ENCODE results near the gene ARHGAP42. TPM values are rescaled to one million over a fixed set of nuclear protein-coding genes. Genes with fewer than 3 reads are reported as not detected.

The ARHGAP42 gene
- total RNA-seq, 5 donors from 2014 or later (not counting 1 experiment from before 2014, with no cell fraction given), result 0.13 to 0.82 (median 0.49) TPM

DNA sequence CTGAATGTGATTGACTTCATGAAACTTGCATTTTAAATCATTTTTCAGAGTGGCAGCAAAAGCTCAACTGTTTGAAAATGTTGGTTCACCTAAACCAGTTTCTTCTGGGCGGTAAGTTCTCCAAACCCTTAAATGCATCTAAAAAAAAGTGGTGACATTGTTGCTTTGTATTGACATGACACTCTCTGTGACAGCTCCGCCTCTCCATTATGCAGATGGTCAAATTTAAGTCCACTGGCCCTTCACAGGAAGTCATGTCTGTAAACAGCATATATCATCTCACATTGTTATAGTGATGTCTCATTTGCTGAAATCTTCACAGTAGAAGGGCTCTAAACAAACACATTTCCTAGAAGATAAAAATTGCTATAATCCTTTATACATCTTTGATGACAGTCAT is 291.9 kb downstream of the ARHGAP42 start:
- H3K4me3 Mint-ChIP-seq, result no peak overlapping the region
- H3K27me3 Mint-ChIP-seq, result no peaks in the 10 kb centered on the region
- DNase-seq, result no peak
- CTCF ChIA-PET, result no interaction called here
- no peak for ATAC-seq (replicated peaks in 1 of 4)
- H3K36me3 Mint-ChIP-seq, result no peaks in the 10 kb centered on the region
- Histone ChIP-seq H3K27ac (ENCODE audit: low read length) (no peak overlapping the region), H3K27me3 (replicated peaks in 1 of 2; ENCODE audit: control insufficient read depth in 2 of 2, extremely low read depth in 1 of 2, insufficient read depth in 2 of 2, low read length in 1 of 2) (no peaks in the 10 kb centered on the region), H3K4me3 (ENCODE audit: control insufficient read depth in 1 of 2, extremely low read depth in 1 of 2, low read length in 1 of 2) (no peak overlapping the region), H3K9me3 (no peaks in the 10 kb centered on the region), H3K36me3 (ENCODE audit: control insufficient read depth in 2 of 2, extremely low read depth in 1 of 2, insufficient read depth in 1 of 2, low read length in 1 of 2) (no peaks in the 10 kb centered on the region), H3K4me1 (ENCODE audit: control insufficient read depth in 1 of 2, extremely low read depth in 1 of 2, insufficient read depth in 2 of 2, low read length in 2 of 2) (no peaks in the 10 kb centered on the region)
- H3K4me1 Mint-ChIP-seq, result no peaks in the 10 kb centered on the region
- no peak overlapping the region for H3K27ac Mint-ChIP-seq
- WGBS (ENCODE audit: insufficient coverage), result no CpG with 5 or more reads among the region's 2 CpGs
- POLR2A ChIA-PET, result no interaction called here
- peaks cover 3 to 10% (median 6%) of the 10 kb centered on the region in 3 donors for H3K9me3 Mint-ChIP-seq

DNA sequence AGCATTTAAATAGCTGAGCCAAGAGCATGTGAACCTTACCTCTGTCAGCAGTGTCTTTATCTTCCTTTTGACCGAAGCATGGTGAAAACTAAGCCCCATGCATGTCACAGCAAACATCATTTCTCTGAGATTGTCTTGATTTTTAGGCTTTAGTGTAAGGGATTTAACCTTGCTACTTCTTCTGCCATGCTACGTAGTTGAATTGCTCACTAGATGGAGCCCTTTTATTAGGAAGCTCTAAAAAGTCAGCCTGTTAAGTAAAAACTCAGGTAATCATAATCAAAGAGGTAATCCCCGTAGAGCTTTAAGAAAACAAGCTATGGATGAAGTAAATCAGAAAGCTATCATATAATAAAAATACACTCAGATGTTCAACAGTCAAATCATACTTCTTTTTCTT is 293.1 kb downstream of the ARHGAP42 start:
- H3K9me3 Mint-ChIP-seq, result peaks cover 2 to 10% (median 3%) of the 10 kb centered on the region in 3 donors
- no peak for ATAC-seq (replicated peaks in 1 of 4)
- no peaks in the 10 kb centered on the region for H3K9me3 ChIP-seq

DNA sequence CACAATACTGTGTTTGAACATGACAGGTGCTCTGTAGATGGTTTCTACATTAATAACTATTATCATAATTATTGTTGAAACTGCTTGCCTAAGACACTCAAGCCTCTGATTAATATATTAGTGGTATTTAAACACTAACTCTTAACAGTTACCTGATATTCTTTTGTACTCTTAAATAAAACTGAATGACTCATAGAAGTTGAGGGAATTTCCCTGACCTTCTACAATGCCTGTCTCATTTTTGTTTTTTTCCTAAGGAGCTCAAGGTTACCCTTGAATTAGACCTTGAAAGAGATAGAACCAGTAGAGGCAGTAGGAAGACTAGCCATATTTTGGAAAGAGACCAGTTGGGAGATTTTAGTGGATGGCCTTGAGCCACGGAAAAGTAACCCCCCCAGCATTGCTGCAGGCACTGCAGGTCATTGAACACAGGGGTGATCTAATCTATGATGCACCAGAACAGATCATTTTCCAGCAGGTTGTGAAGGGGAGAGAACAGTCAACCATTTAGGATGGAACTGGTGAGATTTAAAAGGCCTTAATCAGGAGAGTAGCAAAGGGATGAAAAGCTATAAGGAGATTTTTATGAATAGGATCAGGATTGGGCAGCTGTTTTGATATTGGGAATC is 294.2 kb downstream of the ARHGAP42 start:
- ChIA-PET CTCF (no interaction called here), POLR2A (no interaction called here)
- Histone ChIP-seq H3K27me3 (replicated peaks in 1 of 2; ENCODE audit: control insufficient read depth in 2 of 2, extremely low read depth in 1 of 2, insufficient read depth in 2 of 2, low read length in 1 of 2) (no peaks in the 10 kb centered on the region), H3K27ac (ENCODE audit: low read length) (no peak overlapping the region), H3K36me3 (ENCODE audit: control insufficient read depth in 2 of 2, extremely low read depth in 1 of 2, insufficient read depth in 1 of 2, low read length in 1 of 2) (no peaks in the 10 kb centered on the region), H3K9me3 (no peaks in the 10 kb centered on the region), H3K4me3 (ENCODE audit: control insufficient read depth in 1 of 2, extremely low read depth in 1 of 2, low read length in 1 of 2) (no peak overlapping the region), H3K4me1 (ENCODE audit: control insufficient read depth in 1 of 2, extremely low read depth in 1 of 2, insufficient read depth in 2 of 2, low read length in 2 of 2) (no peaks in the 10 kb centered on the region)
- DNase-seq (no peak), ATAC-seq (replicated peaks in 1 of 4) (no peak)
- Mint-ChIP-seq H3K27ac (no peak overlapping the region), H3K36me3 (no peaks in the 10 kb centered on the region), H3K4me1 (no peaks in the 10 kb centered on the region), H3K4me3 (no peak overlapping the region), H3K27me3 (no peaks in the 10 kb centered on the region), H3K9me3 (peaks cover 2 to 17% (median 9%) of the 10 kb centered on the region in 3 donors)
- WGBS (ENCODE audit: insufficient coverage), result no CpG with 5 or more reads among the region's 1 CpG

More for the DNA sequence above, 293.1 kb downstream of the ARHGAP42 start:
- no CpG with 5 or more reads among the region's 3 CpGs for WGBS (ENCODE audit: insufficient coverage)
- ChIA-PET CTCF (no interaction called here), POLR2A (interaction anchor here in 1 of 2 donors (0.6 kb wide), 1 partner anchor 938 kb away, joined by 3 read pairs; no protein-coding TSS in a partner anchor)
- no peaks in the 10 kb centered on the region for H3K4me1 ChIP-seq (ENCODE audit: control insufficient read depth in 1 of 2, extremely low read depth in 1 of 2, insufficient read depth in 2 of 2, low read length in 2 of 2)
- H3K27ac Mint-ChIP-seq, result no peak overlapping the region
- no peaks in the 10 kb centered on the region for H3K36me3 ChIP-seq (ENCODE audit: control insufficient read depth in 2 of 2, extremely low read depth in 1 of 2, insufficient read depth in 1 of 2, low read length in 1 of 2)
- H3K27me3 Mint-ChIP-seq, result no peaks in the 10 kb centered on the region
- no peak overlapping the region for H3K4me3 Mint-ChIP-seq
- H3K27me3 ChIP-seq (replicated peaks in 1 of 2; ENCODE audit: control insufficient read depth in 2 of 2, extremely low read depth in 1 of 2, insufficient read depth in 2 of 2, low read length in 1 of 2), result no peaks in the 10 kb centered on the region
- no peak overlapping the region for H3K27ac ChIP-seq (ENCODE audit: low read length)
- DNase-seq, result no peak
- no peaks in the 10 kb centered on the region for H3K4me1 Mint-ChIP-seq
- no peak overlapping the region for H3K4me3 ChIP-seq (ENCODE audit: control insufficient read depth in 1 of 2, extremely low read depth in 1 of 2, low read length in 1 of 2)
- no peaks in the 10 kb centered on the region for H3K36me3 Mint-ChIP-seq

DNA sequence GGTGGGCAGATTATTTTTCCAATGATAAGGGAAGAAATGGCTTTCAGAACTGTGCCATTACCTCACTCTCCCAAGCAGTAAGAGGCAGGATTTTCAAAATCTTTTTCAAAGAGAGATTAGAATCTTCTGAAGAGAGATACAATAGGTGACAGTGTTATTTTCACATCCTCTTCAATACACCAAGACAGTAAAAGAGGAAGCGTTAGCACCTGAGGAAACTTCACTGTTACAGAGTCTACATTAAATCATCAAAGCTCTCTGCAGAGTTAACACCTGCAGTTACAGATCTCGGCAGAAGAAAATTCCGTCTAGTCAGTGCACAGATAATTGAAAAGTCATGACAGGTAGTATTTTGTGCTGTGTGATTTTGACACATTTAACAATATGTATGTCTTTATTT is 297.6 kb downstream of the ARHGAP42 start:
- Histone ChIP-seq H3K27ac (ENCODE audit: low read length) (no peak overlapping the region), H3K27me3 (replicated peaks in 1 of 2; ENCODE audit: control insufficient read depth in 2 of 2, extremely low read depth in 1 of 2, insufficient read depth in 2 of 2, low read length in 1 of 2) (no peaks in the 10 kb centered on the region), H3K36me3 (ENCODE audit: control insufficient read depth in 2 of 2, extremely low read depth in 1 of 2, insufficient read depth in 1 of 2, low read length in 1 of 2) (no peaks in the 10 kb centered on the region), H3K4me3 (ENCODE audit: control insufficient read depth in 1 of 2, extremely low read depth in 1 of 2, low read length in 1 of 2) (no peak overlapping the region), H3K4me1 (ENCODE audit: control insufficient read depth in 1 of 2, extremely low read depth in 1 of 2, insufficient read depth in 2 of 2, low read length in 2 of 2) (no peaks in the 10 kb centered on the region), H3K9me3 (no peaks in the 10 kb centered on the region)
- Mint-ChIP-seq H3K27ac (no peak overlapping the region), H3K4me3 (no peak overlapping the region), H3K36me3 (no peaks in the 10 kb centered on the region), H3K4me1 (no peaks in the 10 kb centered on the region), H3K27me3 (no peaks in the 10 kb centered on the region), H3K9me3 (peaks cover 0 to 15% (median 7%) of the 10 kb centered on the region in 3 donors)
- no peak for ATAC-seq (replicated peaks in 1 of 4)
- CTCF ChIA-PET, result no interaction called here
- no peak for DNase-seq
- POLR2A ChIA-PET, result no interaction called here
- WGBS (ENCODE audit: insufficient coverage), result no CpG with 5 or more reads among the region's 3 CpGs

DNA sequence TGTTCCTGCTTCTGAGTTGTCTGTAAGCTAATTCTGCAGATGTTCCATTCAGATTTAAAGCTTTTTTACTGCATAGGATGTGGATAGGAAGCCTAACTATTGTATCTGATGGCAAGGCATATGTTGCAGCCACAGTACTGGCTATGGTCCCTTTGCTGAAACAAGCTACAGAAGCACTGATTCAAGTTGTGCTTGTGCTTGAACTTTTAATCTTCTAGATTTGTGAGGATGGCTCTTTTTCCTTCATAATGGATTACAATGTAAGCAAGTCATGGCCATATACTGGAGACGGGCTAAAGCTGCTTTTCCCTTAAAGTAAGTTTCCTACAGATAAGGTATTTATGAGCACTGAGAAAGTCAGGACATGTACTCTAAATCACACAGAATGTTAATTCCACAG is 303.8 kb downstream of the ARHGAP42 start:
- no peaks in the 10 kb centered on the region for H3K27me3 ChIP-seq (replicated peaks in 1 of 2; ENCODE audit: control insufficient read depth in 2 of 2, extremely low read depth in 1 of 2, insufficient read depth in 2 of 2, low read length in 1 of 2)
- CTCF ChIA-PET, result no interaction called here

DNA sequence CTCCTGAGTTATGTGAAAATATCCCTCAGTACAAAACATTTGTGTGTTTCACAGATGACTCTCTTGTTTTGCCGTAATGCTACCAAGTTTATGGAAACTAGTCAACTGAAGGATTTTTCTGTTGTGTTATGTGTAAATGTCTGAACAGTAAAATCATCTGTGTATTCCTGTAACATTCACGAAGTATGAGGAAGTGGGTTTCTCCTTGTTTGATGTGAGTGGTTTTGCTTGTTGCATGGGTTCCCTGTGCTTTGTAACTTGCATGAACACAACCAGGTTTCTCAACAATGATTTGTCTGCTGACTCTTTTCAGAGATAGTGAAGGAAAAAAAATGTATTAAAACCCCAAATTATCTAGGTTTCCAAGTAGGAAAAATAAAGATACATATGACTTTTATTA is 304.5 kb downstream of the ARHGAP42 start:
- no peak overlapping the region for H3K27ac ChIP-seq (ENCODE audit: low read length)
- Mint-ChIP-seq H3K9me3 (no peaks in the 10 kb centered on the region), H3K4me1 (no peaks in the 10 kb centered on the region), H3K27me3 (no peaks in the 10 kb centered on the region), H3K4me3 (no peak overlapping the region), H3K27ac (no peak overlapping the region), H3K36me3 (no peaks in the 10 kb centered on the region)
- DNase-seq (no peak), ATAC-seq (replicated peaks in 1 of 4) (no peak)
- no peaks in the 10 kb centered on the region for H3K27me3 ChIP-seq (replicated peaks in 1 of 2; ENCODE audit: control insufficient read depth in 2 of 2, extremely low read depth in 1 of 2, insufficient read depth in 2 of 2, low read length in 1 of 2)
- WGBS (ENCODE audit: insufficient coverage), result no CpG with 5 or more reads among the region's 2 CpGs
- H3K4me3 ChIP-seq (ENCODE audit: control insufficient read depth in 1 of 2, extremely low read depth in 1 of 2, low read length in 1 of 2), result no peak overlapping the region
- H3K9me3 ChIP-seq, result no peaks in the 10 kb centered on the region
- no peaks in the 10 kb centered on the region for H3K36me3 ChIP-seq (ENCODE audit: control insufficient read depth in 2 of 2, extremely low read depth in 1 of 2, insufficient read depth in 1 of 2, low read length in 1 of 2)
- ChIA-PET POLR2A (no interaction called here), CTCF (no interaction called here)
- H3K4me1 ChIP-seq (ENCODE audit: control insufficient read depth in 1 of 2, extremely low read depth in 1 of 2, insufficient read depth in 2 of 2, low read length in 2 of 2), result peaks cover 0 to 17% of the 10 kb centered on the region in 2 experiments

More for the DNA sequence above, 303.8 kb downstream of the ARHGAP42 start:
- Histone ChIP-seq H3K9me3 (no peaks in the 10 kb centered on the region), H3K27ac (ENCODE audit: low read length) (no peak overlapping the region), H3K4me1 (ENCODE audit: control insufficient read depth in 1 of 2, extremely low read depth in 1 of 2, insufficient read depth in 2 of 2, low read length in 2 of 2) (peaks cover 0 to 17% of the 10 kb centered on the region in 2 experiments), H3K36me3 (ENCODE audit: control insufficient read depth in 2 of 2, extremely low read depth in 1 of 2, insufficient read depth in 1 of 2, low read length in 1 of 2) (no peaks in the 10 kb centered on the region), H3K4me3 (ENCODE audit: control insufficient read depth in 1 of 2, extremely low read depth in 1 of 2, low read length in 1 of 2) (no peak overlapping the region)
- POLR2A ChIA-PET, result no interaction called here
- Mint-ChIP-seq H3K36me3 (no peaks in the 10 kb centered on the region), H3K4me3 (no peak overlapping the region), H3K9me3 (peaks cover 0 to 5% (median 5%) of the 10 kb centered on the region in 3 donors), H3K27ac (no peak overlapping the region), H3K4me1 (no peaks in the 10 kb centered on the region), H3K27me3 (no peaks in the 10 kb centered on the region)
- no CpG with 5 or more reads among the region's 1 CpG for WGBS (ENCODE audit: insufficient coverage)
- DNase-seq (no peak), ATAC-seq (replicated peaks in 1 of 4) (no peak)

Data from T-cell (primary cell).